Stimulated activated memory B cell treated with anti-CD40 and anti-IgM and Interleukin-4, amounts not matched to agents 10 μg/mL and 1 μg/mL and 100 μg/mL, for 72 hours (primary cell): ENCODE results near the gene FAM184B.

Experiments used
- ATAC-seq: fragments of 150-1000 bp; cut with Tn5 transposase; 2 replicates; pipeline ENCODE4 v1.10.0; 2021
- H3K27ac Mint-ChIP-seq: one replicate; pipeline ENCODE4 v1.8.0; 2022; ENCODE audit warnings: mild to moderate bottlenecking, mixed read lengths
- H3K27me3 Mint-ChIP-seq: one replicate; pipeline ENCODE4 v1.8.0; 2022; ENCODE audit warnings: mixed read lengths
- H3K36me3 Mint-ChIP-seq: one replicate; pipeline ENCODE4 v1.8.0; 2022; ENCODE audit warnings: mixed read lengths
- H3K4me1 Mint-ChIP-seq: one replicate; pipeline ENCODE4 v1.8.0; 2022; ENCODE audit warnings: mixed read lengths
- H3K4me3 Mint-ChIP-seq: one replicate; pipeline ENCODE4 v1.8.0; 2022; ENCODE audit warnings: mild to moderate bottlenecking, moderate library complexity, mixed read lengths
- H3K9me3 Mint-ChIP-seq: one replicate; pipeline ENCODE4 v1.8.0; 2022; ENCODE audit warnings: mixed read lengths

Gene FAM184B

GRCh38 chr4:17580969-17581368 is 200.5 kb downstream of the FAM184B start:
- no peak for ATAC-seq
- no peaks in the 10 kb centered on the region for H3K9me3 Mint-ChIP-seq
- H3K4me3 Mint-ChIP-seq, result no peak overlapping the region
- no peaks in the 10 kb centered on the region for H3K27me3 Mint-ChIP-seq
- H3K36me3 Mint-ChIP-seq, result peaks cover 43% of the 10 kb centered on the region
- H3K27ac Mint-ChIP-seq, result no peak overlapping the region
- H3K4me1 Mint-ChIP-seq, result peaks cover 32% of the 10 kb centered on the region
